Measurements from ENCODE around the gene TRIM58. TPM values are rescaled to one million over a fixed set of nuclear protein-coding genes. Genes with fewer than 3 reads are reported as not detected.

Gene TRIM58
- total RNA-seq, 2 donors from 2014 or later = 1.7 to 1.8 TPM

DNA sequence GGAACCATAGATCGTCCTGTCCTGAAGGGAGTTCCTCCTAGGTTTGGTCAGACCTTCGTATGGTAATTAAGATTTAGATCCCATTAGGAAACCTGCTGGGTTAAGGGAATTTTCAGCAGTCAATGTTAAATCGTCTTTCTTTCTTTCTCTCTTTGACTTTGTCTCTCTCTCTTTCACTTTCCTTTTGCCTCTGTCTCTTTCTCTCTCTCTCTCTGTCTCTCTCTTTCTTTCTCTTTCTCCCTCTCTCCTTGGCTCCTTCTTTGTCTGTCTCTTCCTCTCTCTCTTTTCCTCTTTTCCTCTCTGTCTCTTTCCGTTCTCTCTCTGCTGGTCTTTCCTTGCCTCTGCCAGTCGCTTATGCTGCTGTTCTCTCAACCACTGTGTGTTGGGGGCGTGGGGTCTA, 47.1 kb downstream of the TRIM58 start:
- Mint-ChIP-seq H3K27ac (no peak overlapping the region), H3K27me3 (ENCODE audit: insufficient read depth) (no peaks in the 10 kb centered on the region), H3K36me3 (ENCODE audit: low read depth) (peaks cover 5% of the 10 kb centered on the region), H3K4me1 (no peaks in the 10 kb centered on the region), H3K9me3 (peaks cover 71% of the 10 kb centered on the region), H3K4me3 (no peak overlapping the region)
- DNase-seq = no peak
- Histone ChIP-seq H3K4me1 (ENCODE audit: control insufficient read depth, insufficient read depth, low read length) (no peaks in the 10 kb centered on the region), H3K9ac (ENCODE audit: extremely low read depth, low read length, poor library complexity, severe bottlenecking) (no peak overlapping the region), H3K4me3 (ENCODE audit: low read length) (no peak overlapping the region), H3K36me3 (ENCODE audit: control insufficient read depth, insufficient read depth, low read length) (no peaks in the 10 kb centered on the region), H3K9me3 (ENCODE audit: control insufficient read depth, low read length) (peaks cover 50% of the 10 kb centered on the region), H3K27me3 (ENCODE audit: control insufficient read depth, insufficient read depth, low read length, poor library complexity, severe bottlenecking) (no peaks in the 10 kb centered on the region), H3K27ac (ENCODE audit: low read depth, low read length) (no peak overlapping the region)
- WGBS, 2 experiments (ENCODE audit: insufficient coverage in 1 of 2, insufficient read length in 1 of 2) = 76 to 90% methylated on average over 3 to 6 of the region's 6 CpGs
- TF ChIP-seq, protein P1, sequence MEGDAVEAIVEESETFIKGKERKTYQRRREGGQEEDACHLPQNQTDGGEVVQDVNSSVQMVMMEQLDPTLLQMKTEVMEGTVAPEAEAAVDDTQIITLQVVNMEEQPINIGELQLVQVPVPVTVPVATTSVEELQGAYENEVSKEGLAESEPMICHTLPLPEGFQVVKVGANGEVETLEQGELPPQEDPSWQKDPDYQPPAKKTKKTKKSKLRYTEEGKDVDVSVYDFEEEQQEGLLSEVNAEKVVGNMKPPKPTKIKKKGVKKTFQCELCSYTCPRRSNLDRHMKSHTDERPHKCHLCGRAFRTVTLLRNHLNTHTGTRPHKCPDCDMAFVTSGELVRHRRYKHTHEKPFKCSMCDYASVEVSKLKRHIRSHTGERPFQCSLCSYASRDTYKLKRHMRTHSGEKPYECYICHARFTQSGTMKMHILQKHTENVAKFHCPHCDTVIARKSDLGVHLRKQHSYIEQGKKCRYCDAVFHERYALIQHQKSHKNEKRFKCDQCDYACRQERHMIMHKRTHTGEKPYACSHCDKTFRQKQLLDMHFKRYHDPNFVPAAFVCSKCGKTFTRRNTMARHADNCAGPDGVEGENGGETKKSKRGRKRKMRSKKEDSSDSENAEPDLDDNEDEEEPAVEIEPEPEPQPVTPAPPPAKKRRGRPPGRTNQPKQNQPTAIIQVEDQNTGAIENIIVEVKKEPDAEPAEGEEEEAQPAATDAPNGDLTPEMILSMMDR (conservative IDR thresholded peaks at IDR 0.05) = no peak

DNA sequence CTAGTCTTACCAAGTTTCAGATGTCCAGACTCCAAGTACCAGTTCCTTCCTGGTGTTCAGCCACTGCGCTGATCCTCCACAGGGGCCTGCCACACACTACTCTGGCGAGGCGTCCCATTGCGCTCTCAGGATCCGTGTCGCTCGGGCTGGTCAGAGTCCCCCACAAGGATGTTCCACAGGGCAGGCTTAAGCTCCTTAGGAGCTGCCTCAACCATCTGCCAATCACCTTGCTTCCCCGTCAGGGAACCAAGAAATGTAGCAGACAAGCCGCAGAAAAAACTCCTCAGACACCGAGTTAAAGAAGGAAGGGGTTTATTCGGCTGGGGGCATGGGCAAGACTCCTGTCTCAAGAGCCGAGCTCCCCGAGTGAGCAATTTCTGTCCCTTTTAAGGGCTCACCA, 48.2 kb downstream of the TRIM58 start:
- Histone ChIP-seq H3K36me3 (ENCODE audit: control insufficient read depth, insufficient read depth, low read length) (no peaks in the 10 kb centered on the region), H3K9ac (ENCODE audit: extremely low read depth, low read length, poor library complexity, severe bottlenecking) (no peak overlapping the region), H3K27me3 (ENCODE audit: control insufficient read depth, insufficient read depth, low read length, poor library complexity, severe bottlenecking) (no peaks in the 10 kb centered on the region), H3K4me1 (ENCODE audit: control insufficient read depth, insufficient read depth, low read length) (no peaks in the 10 kb centered on the region), H3K27ac (ENCODE audit: low read depth, low read length) (no peak overlapping the region), H3K4me3 (ENCODE audit: low read length) (no peak overlapping the region), H3K9me3 (ENCODE audit: control insufficient read depth, low read length) (peaks cover 54% of the 10 kb centered on the region)
- no peak overlapping the region for H3K4me3 Mint-ChIP-seq
- H3K9me3 Mint-ChIP-seq = peaks cover 75% of the 10 kb centered on the region
- TF ChIP-seq, protein P1 (conservative IDR thresholded peaks at IDR 0.05) = no peak
- H3K27ac Mint-ChIP-seq = no peak overlapping the region
- H3K36me3 Mint-ChIP-seq (ENCODE audit: low read depth) = peaks cover 5% of the 10 kb centered on the region
- WGBS, 2 experiments (ENCODE audit: insufficient coverage in 1 of 2, insufficient read length in 1 of 2) = 80 to 88% methylated on average over 4 to 13 of the region's 13 CpGs
- H3K27me3 Mint-ChIP-seq (ENCODE audit: insufficient read depth) = no peaks in the 10 kb centered on the region
- no peak for DNase-seq
- no peaks in the 10 kb centered on the region for H3K4me1 Mint-ChIP-seq

DNA sequence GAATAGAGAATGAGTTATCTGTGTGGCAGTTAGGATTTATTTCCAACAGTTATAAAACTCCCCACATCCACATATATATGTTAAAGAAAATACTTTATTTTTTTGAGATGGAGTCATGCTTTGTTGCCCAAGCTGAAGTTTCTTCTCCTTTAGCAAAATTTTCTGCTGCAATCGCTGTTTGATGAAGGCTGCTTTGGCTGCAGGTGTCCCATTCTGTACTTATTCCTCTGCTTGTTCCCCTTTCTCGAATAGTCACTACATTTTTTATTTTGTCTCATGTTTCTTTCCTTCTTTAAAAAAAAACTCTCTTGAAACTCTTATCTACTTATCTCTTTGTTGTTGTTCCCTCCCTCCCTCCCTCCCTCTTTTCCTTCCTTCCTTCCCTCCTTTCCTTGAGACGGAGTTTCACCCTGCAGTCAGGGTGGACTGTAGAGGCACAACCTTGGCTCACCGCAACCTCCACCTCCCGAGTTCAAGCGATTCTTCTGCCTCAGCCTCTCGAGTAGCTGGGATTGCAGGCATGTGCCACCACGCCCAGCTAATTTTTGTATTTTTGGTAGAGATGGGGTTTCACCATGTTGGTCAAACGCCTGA, 49.0 kb downstream of the TRIM58 start:
- H3K27me3 Mint-ChIP-seq (ENCODE audit: insufficient read depth) = no peaks in the 10 kb centered on the region
- H3K9me3 ChIP-seq (ENCODE audit: control insufficient read depth, low read length) = peaks cover 58% of the 10 kb centered on the region
- peaks cover 77% of the 10 kb centered on the region for H3K9me3 Mint-ChIP-seq
- H3K4me1 ChIP-seq (ENCODE audit: control insufficient read depth, insufficient read depth, low read length) = no peaks in the 10 kb centered on the region
- no peak overlapping the region for H3K4me3 Mint-ChIP-seq
- H3K4me3 ChIP-seq (ENCODE audit: low read length) = no peak overlapping the region
- H3K36me3 ChIP-seq (ENCODE audit: control insufficient read depth, insufficient read depth, low read length) = no peaks in the 10 kb centered on the region
- H3K27me3 ChIP-seq (ENCODE audit: control insufficient read depth, insufficient read depth, low read length, poor library complexity, severe bottlenecking) = no peaks in the 10 kb centered on the region
- no peak overlapping the region for H3K27ac ChIP-seq (ENCODE audit: low read depth, low read length)
- TF ChIP-seq, protein P1 (conservative IDR thresholded peaks at IDR 0.05) = no peak
- WGBS, 2 experiments (ENCODE audit: insufficient coverage in 1 of 2, insufficient read length in 1 of 2) = 61 to 90% methylated on average over 2 to 9 of the region's 9 CpGs
- DNase-seq = no peak
- no peak overlapping the region for H3K27ac Mint-ChIP-seq
- no peak overlapping the region for H3K9ac ChIP-seq (ENCODE audit: extremely low read depth, low read length, poor library complexity, severe bottlenecking)
- no peaks in the 10 kb centered on the region for H3K4me1 Mint-ChIP-seq
- H3K36me3 Mint-ChIP-seq (ENCODE audit: low read depth) = peaks cover 5% of the 10 kb centered on the region
